Measurements from ENCODE around the gene MYO1D. TPM values are rescaled to one million over a fixed set of nuclear protein-coding genes. Genes with fewer than 3 reads are reported as not detected.

Gene MYO1D
- total RNA-seq, 1 experiment from 2014 or later = 35.7 TPM

GRCh38 chr17:32629563-32630190 lies 247.2 kb downstream of the MYO1D start:
- no peak overlapping the region for H3K9ac ChIP-seq (ENCODE audit: low read length)
- H2AFZ ChIP-seq (ENCODE audit: low read depth, low read length, poor library complexity, severe bottlenecking) = no peak overlapping the region
- no peaks in the 10 kb centered on the region for H3K36me3 ChIP-seq (ENCODE audit: control insufficient read depth in 1 of 2, insufficient read depth in 2 of 2, low read length in 2 of 2)
- no TSS peak for BruUV-seq (replicated peaks)
- TF ChIP-seq MAX (IDR thresholded peaks at IDR 0.05) (no peak), ZFX (IDR thresholded peaks at IDR 0.05) (no peak), SIN3A (IDR thresholded peaks at IDR 0.05; ENCODE audit: low read depth) (no peak), ATF3 (IDR thresholded peaks at IDR 0.05) (no peak), SP1 (IDR thresholded peaks at IDR 0.05; ENCODE audit: low read depth) (no peak), RAD21 (IDR thresholded peaks at IDR 0.05; ENCODE audit: low read depth) (no peak), CEBPB (IDR thresholded peaks at IDR 0.05; ENCODE audit: low read depth) (no peak)
- ChIA-PET POLR2A (no interaction called here), RAD21 (ENCODE audit: low non-redundant PET in 1 of 2, low total read pairs in 2 of 2, uncharacterized antibody in 2 of 2, unreplicated experiment in 2 of 2) (no interaction called here), CTCF (no interaction called here)
- intact Hi-C loops (cut with micrococcal nuclease) = no loop called here
- H3K4me3 ChIP-seq (replicated peaks in 1 of 2; ENCODE audit: low read depth in 1 of 2, low read length in 2 of 2) = no peak overlapping the region
- no peaks in the 10 kb centered on the region for H3K9me3 ChIP-seq (ENCODE audit: control insufficient read depth in 1 of 2, insufficient read depth in 1 of 2, low read depth in 1 of 2, low read length in 2 of 2)
- no peaks in the 10 kb centered on the region for H3K9me2 ChIP-seq (ENCODE audit: insufficient read depth)
- no peaks in the 10 kb centered on the region for H4K20me1 ChIP-seq (ENCODE audit: insufficient read depth)
- DNase-seq (ENCODE audit: low read depth, low spot score) (no peak), ATAC-seq (no peak)
- no peaks in the 10 kb centered on the region for H3K27me3 ChIP-seq (ENCODE audit: insufficient read depth, low read length)
- H3K79me2 ChIP-seq (ENCODE audit: insufficient read depth, low read length) = no peaks in the 10 kb centered on the region
- H3K4me2 ChIP-seq (ENCODE audit: low read length) = no peak overlapping the region
- H3K27ac ChIP-seq (ENCODE audit: low read depth, low read length) = no peak overlapping the region
- no peaks in the 10 kb centered on the region for H3K4me1 ChIP-seq (ENCODE audit: control insufficient read depth in 1 of 2, insufficient read depth in 2 of 2, low read length in 2 of 2)

GRCh38 chr17:32628271-32629044 lies 248.5 kb downstream of the MYO1D start:
- Histone ChIP-seq H3K27ac (ENCODE audit: low read depth, low read length) (no peak overlapping the region), H3K4me1 (ENCODE audit: control insufficient read depth in 1 of 2, insufficient read depth in 2 of 2, low read length in 2 of 2) (no peaks in the 10 kb centered on the region), H3K27me3 (ENCODE audit: insufficient read depth, low read length) (no peaks in the 10 kb centered on the region), H3K4me2 (ENCODE audit: low read length) (no peak overlapping the region), H3K36me3 (ENCODE audit: control insufficient read depth in 1 of 2, insufficient read depth in 2 of 2, low read length in 2 of 2) (no peaks in the 10 kb centered on the region), H3K9ac (ENCODE audit: low read length) (no peak overlapping the region), H3K9me3 (ENCODE audit: control insufficient read depth in 1 of 2, insufficient read depth in 1 of 2, low read depth in 1 of 2, low read length in 2 of 2) (no peaks in the 10 kb centered on the region), H3K9me2 (ENCODE audit: insufficient read depth) (no peaks in the 10 kb centered on the region), H3K79me2 (ENCODE audit: insufficient read depth, low read length) (no peaks in the 10 kb centered on the region), H2AFZ (ENCODE audit: low read depth, low read length, poor library complexity, severe bottlenecking) (no peak overlapping the region), H3K4me3 (replicated peaks in 1 of 2; ENCODE audit: low read depth in 1 of 2, low read length in 2 of 2) (no peak overlapping the region), H4K20me1 (ENCODE audit: insufficient read depth) (no peaks in the 10 kb centered on the region)
- intact Hi-C loops (cut with micrococcal nuclease) = no loop called here
- BruUV-seq (replicated peaks) = no TSS peak
- ChIA-PET RAD21 (ENCODE audit: low non-redundant PET in 1 of 2, low total read pairs in 2 of 2, uncharacterized antibody in 2 of 2, unreplicated experiment in 2 of 2) (no interaction called here), CTCF (no interaction called here), POLR2A (no interaction called here)
- no peak for DNase-seq (ENCODE audit: low read depth, low spot score)
- ATAC-seq = no peak
- TF ChIP-seq REST (IDR thresholded peaks at IDR 0.05; ENCODE audit: low read depth) (no peak), JUND (IDR thresholded peaks at IDR 0.05) (no peak), EGR1 (IDR thresholded peaks at IDR 0.05; ENCODE audit: low read depth) (no peak), ELF1 (IDR thresholded peaks at IDR 0.05; ENCODE audit: borderline replicate concordance, low read depth) (no peak), EZH2 (IDR thresholded peaks at IDR 0.05) (no peak), RAD21 (IDR thresholded peaks at IDR 0.05; ENCODE audit: low read depth) (no peak), ZNF274 (IDR thresholded peaks at IDR 0.05; ENCODE audit: low read depth, low read length) (no peak), TCF7L2 (IDR thresholded peaks at IDR 0.05; ENCODE audit: borderline replicate concordance, extremely low read depth, insufficient read depth, insufficient read length) (no peak), ZFX (IDR thresholded peaks at IDR 0.05) (no peak), FOSL1 (IDR thresholded peaks at IDR 0.05; ENCODE audit: low read depth) (no peak), POLR2A (IDR thresholded peaks at IDR 0.05; ENCODE audit: borderline replicate concordance, extremely low read depth, insufficient read depth, insufficient read length) (no peak), CEBPB (IDR thresholded peaks at IDR 0.05; ENCODE audit: low read depth) (no peak)

All from HCT116 (cell line).